T47D (cell line): ENCODE results near the gene COL4A3.

ENCODE experiments used
- DNase-seq, 2 experiments: peaks; one replicate each; pipeline versions ENCODE4 v3.0.0 to v3.0.0-alpha.2; 2011 to 2012; ENCODE audit warnings: low read depth in 1 of 2, low spot score in 1 of 2
- JUND ChIP-seq: IDR thresholded peaks from 2 replicates; pipeline ENCODE4 v1.6.1; 2012; ENCODE audit warnings: low read depth
- in situ Hi-C: cut with HindIII; loops from 2 replicates; pipeline ENCODE4 v1.10.0; 2016; ENCODE audit warnings: low sequenced_read_pairs, low pct_unique_long_range_greater_than_20kb

COL4A3 gene

GRCh38 chr2:227163998-227164762, at the start of gene COL4A3, which contains the start of gene COL4A4:
Gene COL4A3 (plus strand): TSS chr2:227164624. CDS start chr2:227164727, 103 bp downstream.
Gene COL4A4 (minus strand): TSS chr2:227164205. CDS start chr2:227147483, 16,722 bp downstream.
- no peak for TF ChIP-seq JUND
- in situ Hi-C loops: no loop called here
- DNase-seq: peak; percentile 29 to 54

- no peak for DNase-seq
- in situ Hi-C loops: no loop called here
- TF ChIP-seq JUND: no peak
These were observed 48.7 kb upstream of the COL4A3 start for GRCh38 chr2:227115761-227116160.

GRCh38 chr2:227117027-227117426, 47.4 kb upstream of the COL4A3 start:
- in situ Hi-C loops: no loop called here

GRCh38 chr2:227117852-227118251, 46.6 kb upstream of the COL4A3 start:
- peak in 1 of 2 experiments; percentile 18 for DNase-seq
- TF ChIP-seq JUND: no peak
- in situ Hi-C loops: no loop called here

More at GRCh38 chr2:227117027-227117426, 47.4 kb upstream of the COL4A3 start:
- no peak for DNase-seq
- no peak for TF ChIP-seq JUND

GRCh38 chr2:227118353-227118752, 46.1 kb upstream of the COL4A3 start:
- in situ Hi-C loops: no loop called here
- DNase-seq: no peak
- TF ChIP-seq JUND: no peak

- no peak for DNase-seq
- TF ChIP-seq JUND: no peak
- in situ Hi-C loops: no loop called here
These were observed 40.7 kb upstream of the COL4A3 start for GRCh38 chr2:227123697-227124096.

GRCh38 chr2:227124811-227125210, 39.6 kb upstream of the COL4A3 start:
- in situ Hi-C loops: no loop called here
- no peak for TF ChIP-seq JUND
- no peak for DNase-seq

GRCh38 chr2:227125506-227125905, 38.9 kb upstream of the COL4A3 start:
- in situ Hi-C loops: no loop called here
- DNase-seq: peak in 1 of 2 experiments; percentile 13
- no peak for TF ChIP-seq JUND

GRCh38 chr2:227127201-227127600, 37.2 kb upstream of the COL4A3 start:
- in situ Hi-C loops: no loop called here
- no peak for TF ChIP-seq JUND
- no peak for DNase-seq

- no peak for TF ChIP-seq JUND
- DNase-seq: no peak
- in situ Hi-C loops: no loop called here
These were observed 33.8 kb upstream of the COL4A3 start for GRCh38 chr2:227130636-227131035.

- DNase-seq: no peak
- TF ChIP-seq JUND: no peak
- in situ Hi-C loops: no loop called here
These were observed 31.4 kb upstream of the COL4A3 start for GRCh38 chr2:227132986-227133385.

GRCh38 chr2:227134591-227134990, 29.8 kb upstream of the COL4A3 start:
- TF ChIP-seq JUND: no peak
- DNase-seq: no peak
- in situ Hi-C loops: no loop called here

GRCh38 chr2:227141301-227141700, 23.1 kb upstream of the COL4A3 start:
- no peak for TF ChIP-seq JUND
- DNase-seq: no peak
- in situ Hi-C loops: no loop called here
